DOHH2 (cell line): ENCODE data around the gene MPC2.

Source experiments
- H3F3A ChIP-seq: fragments of 200-600 bp; sonication (generic), shearing (Covaris generic); 2 replicates; pipeline ENCODE4 v1.6.0; 2016; ENCODE audit warnings: antibody characterized with exemption, mild to moderate bottlenecking; ENCODE audit not compliant: control insufficient read depth, insufficient read depth
- H3K27ac ChIP-seq: fragments of 200-600 bp; sonication (generic); 2 replicates; pipeline ENCODE4 v1.5.1; 2014; ENCODE audit warnings: low read depth, mild to moderate bottlenecking, low read length, moderate library complexity
- H3K27me3 ChIP-seq: fragments of 200-600 bp; sonication (generic); 2 replicates; pipeline ENCODE4 v1.6.1; 2014; ENCODE audit warnings: mild to moderate bottlenecking, low read length, mixed read lengths; ENCODE audit not compliant: control insufficient read depth
- H3K36me3 ChIP-seq: fragments of 200-600 bp; sonication (generic); 2 replicates; pipeline ENCODE4 v1.6.1; 2014; ENCODE audit warnings: mild to moderate bottlenecking, low read length, moderate library complexity, mixed read lengths; ENCODE audit not compliant: control insufficient read depth
- H3K4me1 ChIP-seq: fragments of 200-600 bp; sonication (generic); 2 replicates; pipeline ENCODE4 v1.6.1; 2014; ENCODE audit warnings: mild to moderate bottlenecking, low read length, mixed read lengths; ENCODE audit not compliant: control insufficient read depth
- H3K4me2 ChIP-seq: fragments of 200-600 bp; sonication (generic); 2 replicates; pipeline ENCODE4 v1.6.0; 2014; ENCODE audit warnings: mild to moderate bottlenecking, low read length, moderate library complexity
- H3K4me3 ChIP-seq: fragments of 200-600 bp; sonication (generic); 2 replicates; pipeline ENCODE4 v1.5.1; 2014; ENCODE audit warnings: mild to moderate bottlenecking, low read length, mixed read lengths
- H3K79me2 ChIP-seq: fragments of 200-600 bp; sonication (generic); 2 replicates; pipeline ENCODE4 v1.6.1; 2014; ENCODE audit warnings: mild to moderate bottlenecking, low read length, mixed read lengths; ENCODE audit not compliant: control insufficient read depth
- H3K9me2 ChIP-seq: fragments of 200-600 bp; sonication (generic); replicated peaks from 2 replicates; pipeline ENCODE4 v1.6.1; 2014; ENCODE audit warnings: mild to moderate bottlenecking, low read length, mixed read lengths; ENCODE audit not compliant: control insufficient read depth
- H3K9me3 ChIP-seq: fragments of 200-600 bp; sonication (generic); 2 replicates; pipeline ENCODE4 v1.6.1; 2014; ENCODE audit warnings: antibody characterized with exemption, low read length, mixed read lengths; ENCODE audit not compliant: control insufficient read depth, insufficient read depth
- H4K20me1 ChIP-seq: fragments of 200-600 bp; sonication (generic); 2 replicates; pipeline ENCODE4 v1.6.0; 2014; ENCODE audit warnings: low read depth, mild to moderate bottlenecking, antibody characterized with exemption, low read length, moderate library complexity; ENCODE audit not compliant: control insufficient read depth, insufficient read depth
- CTCF ChIP-seq: fragments of 200-600 bp; sonication (generic); IDR thresholded peaks from one replicate; pipeline ENCODE4 v1.5.1; 2014; ENCODE audit warnings: antibody characterized with exemption, mild to moderate bottlenecking, low read depth, low read length; ENCODE audit not compliant: poor library complexity, severe bottlenecking
- EZH2phosphoT487 ChIP-seq: fragments of 200-600 bp; sonication (generic); IDR thresholded peaks from 2 replicates; pipeline ENCODE4 v1.6.1; 2017; ENCODE audit warnings: borderline replicate concordance, mild to moderate bottlenecking, antibody characterized with exemption, low read length, moderate library complexity, mixed read lengths

The MPC2 gene

DNA sequence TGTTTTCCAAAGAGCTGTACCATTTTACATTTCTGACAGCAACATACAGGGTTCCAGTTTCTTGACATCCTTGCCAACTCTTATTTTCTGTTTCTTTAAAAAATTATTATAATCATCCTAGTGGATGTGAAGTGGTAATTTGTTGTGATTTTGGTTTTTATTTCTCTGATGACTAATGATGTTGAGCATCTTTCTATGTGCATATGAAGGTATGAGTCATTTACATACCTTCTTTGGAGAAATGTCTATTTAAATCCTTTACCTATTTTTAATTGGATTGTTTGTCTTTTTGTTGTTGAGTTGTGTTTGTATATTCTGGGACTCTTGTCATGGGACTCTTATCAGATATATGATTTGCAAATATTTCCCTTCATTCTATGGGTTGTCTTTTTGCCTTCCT is 20.8 kb upstream of the MPC2 start:
- peaks cover 40% of the 10 kb centered on the region for H3K79me2 ChIP-seq

DNA sequence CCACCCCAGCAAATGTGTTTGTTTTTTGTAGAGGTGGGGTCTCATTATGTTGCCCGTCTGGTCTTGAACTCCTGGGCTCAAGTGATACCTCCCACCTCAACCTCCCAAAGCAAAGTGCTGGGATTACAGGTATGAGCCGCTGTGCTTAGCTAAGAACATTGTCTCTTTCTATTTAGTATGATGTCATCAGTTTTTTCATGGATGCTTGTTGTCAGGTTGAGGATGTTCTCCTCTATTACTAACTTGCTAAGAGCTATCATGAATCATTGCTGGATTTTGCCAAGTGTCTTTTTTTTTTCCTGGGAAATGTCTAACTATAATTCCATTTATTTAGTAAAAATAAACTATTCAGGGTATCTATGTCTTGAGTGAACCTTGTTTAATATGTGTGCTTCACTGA is 19.0 kb upstream of the MPC2 start:
- Histone ChIP-seq H3K9me3 (no peaks in the 10 kb centered on the region), H3F3A (no peaks in the 10 kb centered on the region), H3K9me2 (no peaks in the 10 kb centered on the region), H3K4me2 (no peak overlapping the region), H3K36me3 (peaks cover 16% of the 10 kb centered on the region), H3K79me2 (peaks cover 36% of the 10 kb centered on the region), H3K27me3 (no peaks in the 10 kb centered on the region), H3K4me1 (no peaks in the 10 kb centered on the region), H3K4me3 (no peak overlapping the region), H3K27ac (no peak overlapping the region), H4K20me1 (no peaks in the 10 kb centered on the region)
- TF ChIP-seq CTCF (no peak), EZH2phosphoT487 (no peak)

More for the DNA sequence above, 20.8 kb upstream of the MPC2 start:
- no peaks in the 10 kb centered on the region for H3K9me3 ChIP-seq
- H3K27me3 ChIP-seq = no peaks in the 10 kb centered on the region
- no peak overlapping the region for H3K27ac ChIP-seq
- peaks cover 16% of the 10 kb centered on the region for H3K36me3 ChIP-seq
- H3K9me2 ChIP-seq = no peaks in the 10 kb centered on the region
- no peak overlapping the region for H3K4me2 ChIP-seq
- no peaks in the 10 kb centered on the region for H3F3A ChIP-seq
- no peak for TF ChIP-seq CTCF
- no peak for TF ChIP-seq EZH2phosphoT487
- no peaks in the 10 kb centered on the region for H3K4me1 ChIP-seq
- H3K4me3 ChIP-seq = no peak overlapping the region
- no peaks in the 10 kb centered on the region for H4K20me1 ChIP-seq

DNA sequence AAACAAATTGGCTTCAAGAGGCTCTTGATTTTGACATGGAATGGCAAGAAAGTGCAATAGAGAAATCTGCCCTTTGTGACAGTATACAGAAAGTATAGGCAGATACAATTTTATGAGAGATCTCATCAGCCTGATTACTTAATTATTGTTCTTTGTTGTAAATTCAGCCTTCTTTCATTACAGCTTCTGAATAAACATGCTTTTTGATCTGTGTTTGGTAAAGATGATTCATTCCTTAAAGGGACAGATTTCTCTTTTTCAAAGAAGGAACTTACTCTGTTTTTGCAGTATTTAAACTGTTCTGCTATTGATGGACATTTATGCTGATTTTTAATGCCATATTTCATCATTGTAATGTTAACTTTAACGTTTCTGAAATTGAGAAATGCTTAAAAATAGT is 13.7 kb upstream of the MPC2 start:
- Histone ChIP-seq H3K79me2 (peaks cover 58% of the 10 kb centered on the region), H4K20me1 (no peaks in the 10 kb centered on the region)
- TF ChIP-seq EZH2phosphoT487 (no peak), CTCF (no peak)

GRCh38 chr1:167949785-167950184 is 12.9 kb upstream of the MPC2 start:
- Histone ChIP-seq H3K79me2 (peaks cover 66% of the 10 kb centered on the region), H3K9me3 (no peaks in the 10 kb centered on the region), H3F3A (no peaks in the 10 kb centered on the region), H3K4me2 (no peak overlapping the region), H3K9me2 (no peaks in the 10 kb centered on the region), H4K20me1 (no peaks in the 10 kb centered on the region), H3K4me3 (no peak overlapping the region), H3K4me1 (no peaks in the 10 kb centered on the region), H3K27ac (no peak overlapping the region), H3K27me3 (no peaks in the 10 kb centered on the region), H3K36me3 (peaks cover 16% of the 10 kb centered on the region)
- TF ChIP-seq EZH2phosphoT487 (no peak), CTCF (no peak)

More for the DNA sequence above, 13.7 kb upstream of the MPC2 start:
- no peaks in the 10 kb centered on the region for H3K27me3 ChIP-seq
- H3K9me3 ChIP-seq = no peaks in the 10 kb centered on the region
- H3K4me2 ChIP-seq = no peak overlapping the region
- H3K27ac ChIP-seq = no peak overlapping the region
- no peaks in the 10 kb centered on the region for H3F3A ChIP-seq
- no peak overlapping the region for H3K4me3 ChIP-seq
- H3K4me1 ChIP-seq = no peaks in the 10 kb centered on the region
- peaks cover 19% of the 10 kb centered on the region for H3K36me3 ChIP-seq
- H3K9me2 ChIP-seq = no peaks in the 10 kb centered on the region
